Activated CD8-positive, alpha-beta memory T cell treated with anti-CD3 and anti-CD28 coated beads for 1 hour (primary cell): ENCODE data around the gene PRKAG2.
A peak's percentile ranks its signal among the peaks of the same experiment; 100 is the strongest.

Source experiments
- DNase-seq, 2 donors: peaks; one replicate each; pipeline ENCODE4 v3.0.0-alpha.2; 2020; ENCODE audit warnings: low read depth in 1 of 2; ENCODE audit errors: extremely low read depth in 1 of 2

The PRKAG2 gene

DNA sequence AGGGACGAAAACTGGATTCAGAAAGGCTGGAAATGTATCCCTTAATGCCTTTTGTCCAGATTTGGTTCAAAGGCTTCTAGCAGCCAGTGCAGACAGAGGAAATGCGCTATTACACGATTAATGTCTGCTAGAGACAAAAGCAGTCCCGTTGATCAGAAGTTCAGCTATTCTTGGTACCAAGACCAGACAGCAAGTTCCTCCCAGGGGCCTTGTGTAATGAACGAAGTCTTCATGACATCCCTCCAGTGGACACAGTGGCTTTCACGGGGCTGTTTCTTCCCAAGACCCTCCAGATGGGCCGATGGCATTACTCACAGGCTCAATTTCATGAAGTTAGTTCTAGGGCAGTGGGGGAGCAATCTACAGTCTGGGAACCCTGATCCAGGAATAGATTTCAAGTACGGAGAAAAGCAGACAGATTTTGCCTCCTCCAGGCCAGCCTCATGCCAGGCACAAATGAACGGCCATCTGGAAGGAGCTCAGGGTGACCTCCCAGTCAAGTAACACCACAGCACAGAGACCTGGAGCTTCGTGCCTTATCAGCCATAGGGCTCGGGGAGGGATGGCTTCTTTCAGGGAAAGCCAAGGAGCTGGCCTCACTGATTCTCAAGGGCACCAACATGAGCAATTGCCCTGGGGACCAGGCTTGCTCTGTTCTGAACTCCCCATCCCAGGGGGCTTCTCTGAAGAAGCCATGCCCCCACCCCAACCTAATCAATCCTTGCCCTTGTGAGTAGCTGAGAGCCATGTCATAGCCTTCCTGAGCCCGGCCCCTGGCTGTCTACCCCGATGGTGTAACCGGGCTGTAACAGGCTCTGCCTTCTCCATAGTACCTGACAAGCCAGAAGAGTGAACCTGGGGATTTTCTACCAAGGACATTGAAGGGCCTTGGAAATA lies 101.1 kb downstream of the PRKAG2 start:
- DNase-seq = no peak

DNA sequence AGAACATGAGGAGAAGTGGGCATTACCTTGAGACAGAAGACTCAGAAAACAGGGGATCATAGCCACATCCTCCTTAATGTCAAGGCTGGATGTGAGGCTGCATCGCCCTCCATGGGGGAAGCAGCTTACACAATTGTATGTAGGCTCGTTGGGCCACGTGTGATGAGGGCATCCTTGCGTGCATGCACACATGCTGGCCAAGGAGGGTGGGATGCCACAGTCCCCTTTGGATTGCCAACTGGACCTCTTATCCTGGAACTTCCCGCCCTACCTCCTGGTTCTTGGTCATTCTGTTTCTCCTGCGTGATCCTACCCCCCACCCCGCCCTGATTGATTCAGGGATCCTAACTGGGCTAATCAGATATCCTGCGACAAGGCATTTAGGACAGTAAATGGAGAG lies 102.0 kb downstream of the PRKAG2 start:
- DNase-seq = no peak

DNA sequence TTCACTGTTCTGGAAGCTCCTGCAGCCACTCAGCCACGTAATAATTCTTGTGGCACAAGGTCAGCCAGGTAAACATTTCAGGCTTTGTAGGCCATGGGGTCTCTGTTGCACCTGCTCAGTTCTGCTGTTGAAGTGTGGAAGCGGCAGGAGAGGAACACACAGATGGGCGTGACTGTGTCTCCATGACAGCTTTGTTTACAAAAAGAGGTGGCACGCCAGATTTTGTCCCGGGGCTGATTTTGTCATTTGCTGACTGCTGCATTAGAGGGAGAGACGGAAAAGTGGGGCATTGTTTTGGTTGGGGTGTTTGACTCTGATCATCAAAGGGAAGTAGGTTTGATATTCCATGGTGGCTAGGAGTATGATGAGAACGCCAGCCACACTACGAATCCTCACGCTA lies 103.1 kb downstream of the PRKAG2 start:
- no peak for DNase-seq

DNA sequence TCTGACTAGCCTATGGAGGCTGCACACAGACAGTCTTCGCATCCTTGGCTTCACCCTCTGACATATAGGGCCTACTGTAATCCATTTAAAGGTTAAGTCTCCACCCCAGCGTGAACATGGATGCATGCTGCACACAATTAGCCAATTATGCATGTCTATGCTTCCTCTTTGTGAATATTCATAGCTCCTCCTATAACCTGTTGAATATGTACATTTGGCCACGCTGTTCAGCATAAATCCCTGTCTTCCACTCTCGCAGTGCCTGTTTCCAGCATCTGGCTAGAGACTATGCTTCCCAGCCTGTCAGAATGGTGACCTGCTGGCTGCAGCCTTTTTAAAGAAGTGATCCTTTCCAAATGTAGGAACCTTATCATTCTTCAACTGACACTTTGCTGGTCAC lies 106.7 kb downstream of the PRKAG2 start:
- no peak for DNase-seq

DNA sequence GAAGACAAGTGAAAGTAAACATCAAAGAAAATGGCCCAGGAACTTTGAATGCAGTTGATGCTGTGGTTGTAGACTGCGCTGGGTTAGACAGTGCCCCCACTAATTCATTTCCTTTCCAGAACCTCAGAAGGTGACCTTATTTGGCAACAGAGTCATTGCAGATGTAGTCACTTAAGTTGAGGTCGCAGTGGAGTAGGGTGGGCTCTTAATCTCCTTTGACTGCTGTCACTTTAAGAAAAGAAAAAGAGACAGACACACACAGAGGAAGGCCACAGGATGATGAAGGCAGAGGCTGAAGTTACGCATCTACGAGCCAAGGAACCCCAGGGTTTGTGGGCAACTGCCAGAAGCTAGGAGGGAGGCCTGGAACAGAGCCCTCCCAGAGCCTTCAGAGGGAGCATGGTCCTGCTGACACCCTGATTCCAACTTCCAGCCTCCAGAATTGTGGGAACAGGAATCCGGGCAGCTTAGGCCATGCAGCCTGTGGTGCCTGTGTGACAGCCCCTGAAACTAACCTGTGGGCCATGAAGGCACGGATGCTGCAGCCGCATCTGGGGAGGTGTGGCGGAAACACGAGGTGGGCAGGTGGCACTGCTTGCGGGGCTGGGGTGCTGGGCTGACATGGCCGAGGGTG lies 107.6 kb downstream of the PRKAG2 start:
- DNase-seq = peak in 1 of 2 donors; percentile 32

DNA sequence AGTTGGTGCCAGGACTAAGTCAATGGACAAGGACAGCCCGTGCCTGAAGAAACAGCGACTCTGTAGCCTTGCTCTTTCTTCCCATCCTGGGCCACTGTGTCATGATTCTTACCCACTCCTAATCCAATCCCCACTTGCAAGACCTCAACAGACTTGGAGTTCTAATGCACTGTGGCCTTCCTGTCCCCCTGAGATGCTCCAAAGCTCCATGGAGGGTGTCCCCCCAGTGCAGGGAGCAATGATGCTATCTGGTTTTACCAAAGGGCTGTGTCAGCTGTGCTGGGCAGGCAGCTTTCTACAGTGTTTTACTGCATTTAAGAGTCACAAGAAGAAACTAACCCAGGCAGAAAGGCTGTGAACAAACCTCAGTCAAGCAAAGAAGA lies 108.1 kb downstream of the PRKAG2 start:
- no peak for DNase-seq

DNA sequence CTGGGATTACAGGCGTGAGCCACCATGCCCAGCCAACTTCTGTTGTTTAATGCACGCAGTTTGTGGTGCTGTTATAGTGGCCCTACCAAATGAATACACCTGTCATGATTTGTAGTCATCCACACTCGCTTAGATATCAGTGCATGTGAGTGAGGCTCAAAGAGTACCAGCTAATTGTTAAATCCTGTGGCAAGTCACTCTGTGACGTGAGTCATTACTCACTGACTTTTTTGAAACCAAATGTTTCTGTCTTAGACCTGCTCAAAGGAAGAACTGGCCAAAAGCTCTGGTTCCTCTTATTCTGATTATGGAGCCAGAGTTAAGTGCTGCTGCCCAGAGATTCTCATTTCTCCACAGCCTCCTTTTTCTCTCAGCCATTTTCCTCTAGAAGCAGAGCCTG lies 109.4 kb downstream of the PRKAG2 start:
- no peak for DNase-seq

DNA sequence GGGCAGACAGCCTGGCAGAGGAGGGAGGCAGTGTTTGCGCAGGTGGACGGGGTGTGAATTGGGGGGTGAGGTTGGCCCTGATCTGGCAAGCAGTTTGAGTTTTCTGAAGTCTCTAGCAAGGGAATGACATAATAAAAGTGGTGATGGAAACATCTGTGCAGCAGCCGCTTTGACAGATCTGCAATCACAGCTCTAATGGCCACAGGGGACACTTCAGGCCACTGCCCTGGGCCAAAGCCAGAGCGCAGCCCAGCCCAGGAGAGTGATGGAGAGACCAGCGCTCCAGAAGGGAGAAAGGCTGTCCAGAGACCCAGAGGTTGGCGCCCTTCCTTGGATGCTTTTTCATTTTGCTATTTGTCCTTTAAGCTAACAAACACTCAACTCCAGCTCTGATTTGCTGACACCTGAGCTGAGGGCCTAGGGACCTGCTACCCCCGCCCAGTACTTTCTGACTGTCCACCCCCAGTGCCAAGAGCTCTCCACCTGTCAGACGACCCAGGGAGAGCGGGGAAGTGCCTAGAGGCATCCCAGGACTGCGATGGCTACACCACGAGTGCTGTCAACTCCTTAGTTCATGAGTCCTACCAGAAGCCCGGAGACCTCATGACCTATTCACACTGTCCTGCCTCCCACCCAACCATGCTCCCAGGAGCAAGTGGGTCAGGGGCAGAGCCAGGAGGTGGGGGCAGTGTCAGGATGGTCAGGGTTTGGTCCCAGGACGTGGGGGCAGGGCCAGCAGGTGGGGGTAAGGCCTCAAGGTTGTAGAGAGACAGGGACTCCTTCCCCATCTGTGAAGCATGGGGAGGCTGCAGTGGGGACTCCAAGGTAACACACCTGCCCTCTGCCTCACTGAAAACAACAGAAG lies 112.6 kb downstream of the PRKAG2 start:
- DNase-seq = no peak

DNA sequence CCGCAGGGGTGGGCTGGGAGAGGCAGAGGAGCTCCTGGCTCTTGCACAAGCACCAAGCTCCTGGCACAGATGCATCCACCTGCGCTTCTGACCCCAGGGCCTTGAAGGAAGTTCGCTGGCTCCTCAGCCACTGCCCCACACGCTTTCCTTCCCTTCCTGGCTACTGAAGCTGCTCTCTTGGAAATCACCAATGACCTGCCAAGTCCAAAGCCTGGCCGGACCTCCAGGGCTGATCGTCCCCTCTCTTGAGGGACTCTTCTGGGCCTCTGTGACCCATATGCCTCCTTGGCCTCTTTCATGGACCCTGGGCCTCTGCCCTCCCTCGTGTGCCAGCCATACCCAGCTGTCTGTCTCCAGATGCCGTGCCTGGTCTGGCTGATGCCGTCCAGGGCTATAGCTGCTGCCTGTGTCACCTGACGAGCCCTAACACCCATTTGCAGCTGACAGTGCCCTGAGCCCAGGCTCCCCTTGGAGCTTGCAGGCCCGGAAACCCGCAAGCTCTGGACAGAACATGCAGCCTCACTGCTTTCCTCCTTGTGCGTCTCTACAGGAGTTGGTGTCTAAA lies 113.4 kb downstream of the PRKAG2 start:
- DNase-seq = no peak

DNA sequence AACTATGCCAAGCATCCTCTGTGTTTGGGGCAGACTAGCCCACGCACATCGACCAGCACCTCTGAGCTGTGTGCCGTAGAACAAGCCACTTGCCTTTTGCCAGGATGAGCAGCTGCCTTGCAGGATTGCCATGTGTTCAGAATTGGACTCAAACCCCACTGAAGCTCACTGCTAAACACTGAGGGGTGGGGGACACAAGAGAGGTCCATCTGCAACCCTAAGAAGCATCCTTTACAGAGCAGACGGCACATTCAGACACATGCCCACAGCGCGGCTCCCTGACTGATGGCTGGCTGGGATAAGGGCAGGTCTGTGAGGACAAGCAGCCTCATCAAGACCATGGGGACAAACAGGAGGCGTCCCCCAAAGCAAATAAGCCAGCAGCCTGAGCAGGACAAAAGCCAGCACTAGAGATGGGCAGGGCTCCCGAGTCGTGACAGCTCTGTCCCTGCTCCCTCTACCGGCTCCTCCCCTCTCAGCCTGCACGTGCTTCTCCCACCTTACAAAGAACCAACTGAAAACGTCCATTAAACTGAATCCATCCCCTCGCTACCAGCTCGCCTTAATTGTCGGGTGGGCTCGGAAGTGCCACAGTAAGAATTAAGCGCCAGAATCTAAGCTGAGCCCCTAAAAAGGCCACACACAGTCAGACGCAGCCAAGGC lies 114.2 kb downstream of the PRKAG2 start:
- DNase-seq = no peak

DNA sequence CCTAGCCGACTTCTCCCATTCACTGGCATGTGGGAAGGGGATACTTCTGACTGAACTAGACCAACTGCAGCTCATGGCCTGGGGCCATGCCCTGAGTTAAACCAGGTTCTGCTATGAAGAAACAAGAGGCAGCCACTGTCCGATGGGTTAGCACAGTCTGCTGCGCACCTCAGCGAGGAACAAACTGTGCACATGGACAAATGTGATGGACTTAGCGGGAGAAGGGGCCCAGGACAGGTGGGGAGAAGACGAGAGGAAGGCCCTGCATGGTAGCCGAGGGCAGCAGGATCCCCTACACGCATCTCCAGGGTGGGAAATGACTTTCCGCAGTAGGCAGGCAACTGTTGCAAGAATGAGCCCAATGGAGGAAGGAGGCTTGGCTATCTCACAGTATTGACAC lies 115.0 kb downstream of the PRKAG2 start:
- no peak for DNase-seq

DNA sequence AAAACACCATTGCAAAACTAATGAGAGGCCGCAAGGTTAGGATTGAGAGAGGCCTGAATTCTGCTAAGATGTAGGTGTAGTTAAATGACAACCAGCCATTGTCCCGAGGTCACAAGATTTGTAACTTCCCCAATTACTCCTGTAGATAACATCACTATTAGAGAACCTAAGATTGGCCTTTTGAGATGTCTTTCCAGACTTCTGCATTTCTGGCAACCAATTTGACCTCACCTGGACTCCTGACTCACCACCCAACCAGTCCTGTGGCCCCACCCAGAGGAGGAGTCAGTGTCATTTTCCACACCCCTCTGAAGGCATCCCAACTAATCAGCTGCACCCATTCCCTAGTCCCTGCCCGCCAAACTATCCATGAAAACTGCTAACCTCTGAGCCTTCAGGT lies 115.7 kb downstream of the PRKAG2 start:
- no peak for DNase-seq

DNA sequence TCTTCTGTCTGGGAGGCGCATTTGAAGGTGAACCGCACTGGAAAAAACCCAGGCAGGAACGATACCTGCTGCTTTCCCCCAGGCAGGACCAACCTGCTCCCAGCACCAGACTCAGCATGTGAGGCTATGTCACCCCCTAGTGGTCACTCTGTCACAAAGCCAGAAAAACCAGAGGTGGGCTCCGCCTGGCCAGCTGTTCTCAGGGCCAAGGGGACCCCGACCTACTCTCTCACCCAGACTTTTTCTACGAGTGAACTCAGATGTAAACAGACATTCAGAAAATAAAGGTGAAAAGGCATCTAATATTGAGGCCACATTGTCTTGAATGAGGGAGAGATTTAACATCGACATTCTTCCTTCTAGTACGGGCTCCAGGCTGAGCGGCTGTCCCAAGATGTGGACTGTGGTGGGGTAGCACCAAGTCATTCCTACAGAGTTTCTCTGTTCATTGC lies 117.3 kb downstream of the PRKAG2 start:
- DNase-seq = peak in 1 of 2 donors; percentile 38

DNA sequence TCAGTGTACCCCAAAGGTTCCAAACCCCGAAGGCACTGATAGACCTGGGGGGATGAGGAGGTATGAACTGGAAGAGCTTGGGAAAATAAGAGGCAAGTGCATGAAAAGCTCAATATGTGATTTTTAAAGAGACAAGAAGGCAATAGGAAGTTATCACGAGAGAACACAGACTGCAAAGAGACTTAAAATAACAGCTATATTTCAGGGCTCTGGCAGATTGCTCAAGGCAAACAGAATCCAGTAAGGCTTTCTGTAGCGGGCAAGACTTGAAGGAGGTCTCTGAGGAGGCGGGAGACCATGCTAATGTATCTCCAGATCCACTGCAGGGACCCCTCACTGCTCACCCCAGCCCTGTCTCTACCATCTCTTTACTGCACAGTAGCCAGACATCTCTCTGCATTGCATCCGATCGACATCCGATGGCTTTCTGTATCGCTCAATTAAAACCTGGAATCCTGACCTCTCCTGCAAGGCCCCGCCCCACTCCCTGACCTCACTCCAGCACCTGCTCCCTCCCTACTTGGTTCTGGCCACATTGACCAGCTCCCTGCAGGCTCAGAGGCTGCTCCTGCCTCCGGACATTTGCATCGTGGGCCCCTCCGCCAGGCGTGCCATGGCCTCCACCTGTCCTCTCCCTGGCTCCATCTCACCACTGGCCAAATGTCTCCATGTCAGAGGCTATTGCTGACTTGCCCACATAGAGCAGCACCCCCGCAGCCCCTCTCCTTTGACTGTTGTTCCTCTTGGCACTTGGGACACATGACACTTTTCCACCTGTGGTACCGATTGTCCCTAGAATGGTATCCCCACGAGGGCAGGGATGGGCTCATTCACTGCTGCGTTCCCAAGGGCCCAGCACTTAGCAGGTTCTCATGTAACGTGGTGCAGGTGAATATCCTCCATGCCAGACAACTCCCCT lies 118.0 kb downstream of the PRKAG2 start:
- no peak for DNase-seq

DNA sequence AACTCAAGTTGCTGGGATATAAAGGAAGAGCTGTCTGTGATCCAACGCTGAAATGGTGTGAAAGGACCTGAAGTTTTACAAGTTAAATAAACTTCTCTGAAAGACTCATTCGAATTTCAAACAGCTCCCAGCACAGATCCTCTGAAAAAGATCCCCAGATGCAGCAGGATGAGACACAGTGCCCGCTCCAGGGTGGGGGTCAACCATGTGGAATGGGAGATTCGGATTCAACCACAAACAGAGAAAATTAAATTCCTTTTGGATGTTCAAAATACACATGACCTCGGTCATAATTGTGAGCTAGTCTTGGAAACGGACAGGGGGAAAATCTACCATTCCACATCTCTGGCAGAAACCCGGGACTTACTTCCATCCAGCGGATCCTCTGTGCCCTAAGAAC lies 119.6 kb downstream of the PRKAG2 start:
- no peak for DNase-seq

DNA sequence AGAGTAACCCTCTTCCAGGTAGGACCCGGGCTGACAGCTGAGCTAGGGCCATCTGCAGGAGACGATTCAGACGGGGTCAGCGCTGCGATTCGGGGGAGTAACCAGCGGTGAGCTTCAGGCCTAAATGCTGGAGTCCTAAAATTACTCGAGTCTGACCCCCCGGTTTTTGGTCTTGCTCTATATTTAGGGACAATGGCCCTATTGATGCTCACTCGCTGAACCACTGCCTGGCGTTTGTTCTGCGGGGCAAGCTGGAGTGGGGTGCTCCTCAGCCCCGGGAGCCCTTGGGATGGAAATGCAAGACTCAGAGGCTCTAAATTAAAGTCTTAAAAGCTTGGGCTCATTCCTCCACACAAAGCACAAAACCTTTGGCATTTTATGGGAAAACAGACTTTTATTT lies 120.0 kb downstream of the PRKAG2 start:
- no peak for DNase-seq

DNA sequence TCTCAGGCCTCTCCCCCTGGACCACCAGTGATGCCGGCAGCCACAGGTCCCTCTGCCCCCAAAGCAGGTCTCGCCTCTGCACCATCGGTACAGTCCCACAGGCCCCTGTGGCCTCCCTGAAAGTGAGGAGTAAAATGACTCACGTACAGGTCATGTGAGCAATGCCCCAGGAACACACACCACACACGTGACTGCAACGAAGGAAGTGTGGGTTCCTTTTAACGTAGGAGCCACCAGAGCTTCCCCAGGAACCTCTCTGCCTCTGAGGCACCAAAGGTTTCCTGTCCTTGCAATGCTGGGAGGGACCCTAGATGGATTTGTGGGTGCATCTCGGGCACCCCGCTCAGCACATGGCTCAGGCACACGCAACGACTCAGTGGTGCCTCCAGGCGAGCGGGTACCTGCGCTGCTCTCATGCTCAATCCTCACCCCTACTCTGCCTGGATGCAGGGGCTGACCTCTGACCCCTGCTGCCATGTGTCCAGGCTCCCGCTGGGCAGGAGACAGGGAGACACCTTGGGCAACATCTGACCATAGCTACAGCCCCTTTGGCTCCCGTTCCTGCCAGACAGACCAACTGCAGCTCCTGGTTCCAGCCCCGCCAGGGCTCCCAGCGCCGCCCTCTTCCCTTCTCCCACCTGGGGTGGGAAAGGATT lies 120.7 kb downstream of the PRKAG2 start:
- DNase-seq = peak; percentile 19 to 22

DNA sequence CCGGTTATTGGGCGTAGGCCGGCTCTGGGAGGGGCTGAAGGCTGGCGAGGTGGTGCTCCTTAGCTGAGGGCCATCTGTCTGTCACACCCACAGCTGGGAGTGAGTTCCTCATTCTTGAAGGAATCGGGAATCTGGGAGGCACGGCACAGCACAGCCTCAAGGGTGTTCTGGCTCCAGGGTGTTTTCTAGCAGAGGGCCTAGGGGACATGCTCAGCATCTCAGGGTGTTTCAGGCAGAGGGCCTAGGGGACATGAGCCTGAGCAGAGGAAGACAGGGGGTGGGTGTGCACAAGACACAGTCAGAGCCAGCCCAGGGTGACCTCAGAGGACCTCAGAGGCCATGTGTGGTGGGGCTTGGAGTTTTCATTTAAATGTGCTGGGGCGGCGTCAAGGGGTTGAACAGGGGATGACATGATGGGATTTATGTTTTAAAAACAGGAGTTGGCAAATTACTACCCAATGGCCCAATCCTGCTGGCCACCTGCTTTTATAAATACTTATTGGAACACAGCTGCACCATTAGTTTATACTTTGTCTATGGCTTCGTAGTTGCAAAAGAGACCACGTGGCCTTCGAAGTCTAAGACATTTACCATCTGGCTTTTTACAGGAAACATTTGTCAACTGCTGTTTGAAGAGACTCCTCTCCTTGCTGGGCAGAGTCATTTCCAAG lies 121.6 kb downstream of the PRKAG2 start:
- DNase-seq = no peak
